Left colon (tissue), 2 donors: ENCODE data around the gene ARSB. TPM values are rescaled to one million over a fixed set of nuclear protein-coding genes. Genes with fewer than 3 reads are reported as not detected.

Experiments
- ATAC-seq: fragments of 200-7000 bp; cut with Tn5 transposase; one replicate; pipeline ENCODE4 v1.9.1; 2020; ENCODE audit warnings: mild to moderate bottlenecking, moderate library complexity
- DNase-seq, 2 donors: peaks; one replicate each; pipeline ENCODE4 v3.0.0-alpha.2; 2020
- intact Hi-C, 2 donors: fragments of 100-400 bp; cut with DNase I in 1 of 2; cut with micrococcal nuclease in 1 of 2; formaldehyde crosslinking; loops; one replicate each; pipeline versions ENCODE4 v1.11.2 to v1.14.0; 2022; cut with DNase I, micrococcal nuclease
- total RNA-seq, 2 donors: library from RNA; stranded (reverse); fragmentation: NEBNext Ultra II Directional; extraction: Animal tissue kit (Norgen Biotek cat#: 25700); gene quantifications; one replicate each; pipeline ENCODE4 v1.2.1, GENCODE V29; 2021
- donor health status: DM: no; HTN: no; CAD: no.
- donor health status: DM: yes; HTN: yes; CAD: no.

Gene ARSB
- total RNA-seq, 2 donors from 2014 or later = 8.2 to 9.7 TPM

DNA sequence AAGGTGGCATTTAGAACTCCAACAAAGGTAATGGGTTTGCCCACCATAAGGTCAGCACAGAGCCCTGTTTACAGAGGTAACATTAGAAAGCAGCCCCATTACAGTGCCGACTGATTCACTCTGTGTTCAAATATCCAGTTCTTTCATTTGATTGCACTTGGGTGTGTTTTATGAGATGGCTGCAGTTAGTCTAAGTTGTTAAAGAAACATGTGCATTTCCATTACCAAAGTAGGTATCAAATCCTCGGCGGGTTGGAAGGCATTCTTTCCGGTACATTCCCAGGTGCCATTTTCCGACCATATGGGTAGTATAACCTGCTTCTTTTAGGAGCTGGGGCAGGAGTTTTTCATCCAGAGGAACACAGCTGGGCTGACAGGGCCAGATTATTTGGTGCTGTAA is 16.3 kb downstream of the ARSB start:
- intact Hi-C loops = loop anchor here in 1 of 2 donors (10.0 kb wide), 1 partner anchor 424 kb away; no protein-coding TSS in a partner anchor
- DNase-seq (peak in 1 of 2 donors; percentile 26), ATAC-seq (peak; percentile 72)

DNA sequence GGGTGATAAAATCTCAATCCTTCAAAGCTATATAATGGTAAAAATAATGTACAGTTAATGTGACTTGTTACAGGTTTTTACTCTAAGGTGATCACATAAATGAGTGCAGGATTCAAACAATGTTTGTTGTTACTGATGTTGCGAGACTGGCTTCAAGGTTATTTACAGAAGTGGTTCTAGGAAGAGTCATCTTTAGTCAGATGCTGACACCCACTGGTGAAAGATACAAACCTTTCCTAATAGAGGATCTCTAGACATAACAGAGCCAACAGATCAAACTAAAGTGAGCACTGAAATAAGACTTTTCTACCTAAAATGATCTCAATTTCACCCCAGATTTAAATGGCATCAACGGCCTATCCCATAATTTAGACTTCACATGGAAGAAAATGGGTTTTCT is 20.2 kb downstream of the ARSB start:
- intact Hi-C loops = loop anchor here in 1 of 2 donors (5.0 to 10.0 kb wide), 2 partner anchors 420 to 498 kb away; no protein-coding TSS in a partner anchor
- ATAC-seq (peak; percentile 54), DNase-seq (no peak)

DNA sequence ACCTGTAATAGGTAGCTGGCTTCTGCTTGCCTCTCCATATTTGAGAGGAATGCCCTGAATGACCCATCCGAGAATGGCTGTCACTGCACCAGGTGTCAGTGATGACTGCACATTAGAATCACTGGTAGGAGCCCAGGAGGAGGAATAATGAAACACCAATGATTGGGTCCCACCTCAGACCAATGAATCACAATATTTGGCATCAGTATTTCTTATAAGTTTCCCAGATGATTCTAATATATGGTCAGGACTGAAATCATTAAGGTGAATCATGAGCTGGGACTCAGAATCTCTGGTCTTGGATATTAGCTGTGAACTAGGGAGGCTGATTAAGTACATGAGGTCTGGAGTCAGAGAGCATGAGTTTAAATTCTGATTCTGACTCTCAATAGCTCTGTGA is 23.4 kb downstream of the ARSB start:
- no peak for ATAC-seq
- intact Hi-C loops = loop anchor here in 1 of 2 donors (5.0 to 10.0 kb wide), 2 partner anchors 417 to 494 kb away; no protein-coding TSS in a partner anchor
- no peak for DNase-seq

DNA sequence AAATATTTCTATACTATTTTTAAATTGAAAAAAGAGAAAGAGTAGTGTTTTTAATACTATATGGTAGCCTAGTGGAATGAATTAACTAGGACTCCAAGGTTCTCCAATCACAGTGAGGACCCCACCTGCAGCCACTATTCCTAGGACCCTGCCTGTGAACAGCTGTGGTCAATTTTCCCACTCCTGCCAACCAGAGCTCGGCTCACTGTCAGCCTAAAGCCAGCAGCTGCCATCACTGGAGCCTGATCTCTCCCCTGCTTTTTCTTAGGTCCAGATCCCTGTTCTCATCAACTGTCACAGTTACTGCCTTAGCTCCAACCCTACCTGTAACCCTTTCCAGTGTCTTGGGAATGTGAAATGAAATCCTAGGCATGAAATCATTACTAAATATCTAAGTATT is 25.3 kb downstream of the ARSB start:
- DNase-seq (no peak), ATAC-seq (no peak)
- intact Hi-C loops = loop anchor here in 1 of 2 donors (5.0 to 10.0 kb wide), 2 partner anchors 415 to 492 kb away; no protein-coding TSS in a partner anchor

DNA sequence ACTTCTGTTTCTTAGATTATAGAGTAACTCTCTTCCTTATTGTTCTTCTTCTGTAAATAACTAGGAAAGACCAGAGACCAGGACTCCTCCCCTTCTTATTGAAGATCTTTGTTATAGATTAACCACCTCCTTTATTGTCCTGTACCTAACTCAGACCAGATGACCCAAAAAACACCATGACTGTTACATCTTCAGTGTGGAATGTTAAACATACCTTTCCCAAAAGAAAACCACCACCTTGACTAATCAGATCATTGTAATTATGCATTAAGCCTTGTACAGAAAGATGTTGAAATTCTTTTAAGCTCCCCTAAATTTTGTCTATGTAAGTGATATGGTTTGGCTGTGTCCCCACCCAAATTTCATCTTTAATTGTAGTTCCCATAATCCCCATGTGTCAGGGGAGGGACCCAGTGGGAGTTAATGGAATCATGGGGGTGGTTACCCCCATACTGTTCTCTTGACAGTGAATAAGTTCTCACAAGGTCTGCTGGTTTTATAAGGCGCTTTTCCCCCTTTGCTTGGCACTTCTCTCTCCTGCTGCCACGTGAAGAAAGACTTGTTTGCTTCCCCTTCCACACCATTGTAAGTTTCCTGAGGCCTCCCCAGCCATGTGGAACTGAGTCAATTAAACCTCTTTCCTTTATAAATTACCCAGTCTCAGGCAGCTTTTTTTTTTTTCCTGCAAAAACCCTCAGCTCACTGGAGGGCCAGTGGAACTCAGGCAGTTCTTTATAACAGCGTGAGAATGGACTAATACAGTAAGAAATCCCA is 26.3 kb downstream of the ARSB start:
- ATAC-seq = peak; percentile 100
- intact Hi-C loops = no loop called here
- no peak for DNase-seq

DNA sequence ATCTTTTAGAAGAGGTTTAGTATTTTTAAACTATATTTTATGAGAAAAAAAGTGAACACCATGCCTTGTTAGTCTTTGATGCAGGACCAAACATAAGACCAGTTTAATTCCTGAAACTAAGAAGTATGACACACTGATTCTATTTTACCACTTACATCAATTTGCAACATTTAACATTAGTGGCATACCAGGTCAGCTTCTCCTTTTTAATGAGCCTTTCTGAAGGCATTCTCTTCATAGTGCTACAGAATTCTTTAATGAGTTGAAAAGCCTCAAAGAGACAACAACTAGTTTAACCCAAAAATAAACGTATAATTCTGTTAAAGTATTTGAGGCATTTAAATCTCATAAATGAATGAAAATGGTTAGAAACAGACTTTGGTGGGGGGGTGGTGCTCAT is 28.2 kb downstream of the ARSB start:
- intact Hi-C loops = no loop called here
- ATAC-seq = no peak
- DNase-seq = no peak

DNA sequence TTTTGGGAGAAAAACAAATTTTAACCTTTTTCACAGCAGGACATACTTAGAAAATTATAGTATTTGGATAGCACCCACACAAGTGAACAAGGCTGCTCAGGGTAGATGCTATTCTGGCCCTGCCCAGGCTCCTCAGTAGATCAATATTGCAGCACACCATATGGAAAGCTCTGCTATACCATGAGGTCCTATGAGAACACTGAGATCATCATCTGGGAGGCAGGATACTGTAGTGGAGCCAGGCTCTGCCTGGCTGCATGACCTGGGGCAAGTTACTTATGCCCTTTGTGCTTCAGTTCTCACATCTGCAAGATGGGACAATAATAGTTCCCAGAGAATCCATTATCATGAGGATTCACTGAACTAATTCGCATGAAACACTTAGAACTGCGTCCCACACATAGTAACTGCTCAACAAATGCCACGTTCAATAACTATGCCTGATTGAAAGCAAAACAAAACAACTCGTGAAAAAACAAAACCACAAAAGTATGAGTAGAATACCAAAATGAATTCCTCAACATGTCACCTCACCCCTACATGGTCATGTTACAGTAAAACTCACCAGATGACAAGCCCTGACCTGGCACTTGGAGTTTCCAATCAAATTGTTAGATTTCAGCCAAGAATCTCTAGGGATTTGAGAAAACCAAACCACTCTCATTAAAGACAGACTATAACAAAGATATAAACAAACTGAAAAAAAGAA is 31.9 kb downstream of the ARSB start:
- no peak for DNase-seq
- intact Hi-C loops = no loop called here
- no peak for ATAC-seq

DNA sequence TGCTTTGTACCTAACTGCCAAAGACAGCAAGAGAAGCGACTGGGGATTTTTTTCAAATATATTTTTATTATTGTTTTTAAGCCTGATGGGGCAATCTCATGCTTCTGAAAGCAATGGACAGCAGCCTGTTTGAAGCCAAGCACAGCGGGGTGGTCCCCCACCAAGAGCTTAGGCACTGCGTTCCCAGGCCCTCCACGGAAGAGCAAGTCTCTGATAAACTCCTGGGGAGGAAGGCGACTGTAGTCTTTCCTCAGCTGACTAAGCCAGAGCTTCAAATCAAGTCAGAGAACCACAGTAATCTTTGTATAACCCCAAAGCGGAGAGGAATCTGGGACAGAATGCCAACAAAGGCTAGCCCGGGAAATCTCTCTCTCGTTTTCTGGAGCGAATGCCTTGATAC is 54.4 kb downstream of the ARSB start:
- intact Hi-C loops = no loop called here
- DNase-seq (no peak), ATAC-seq (no peak)

DNA sequence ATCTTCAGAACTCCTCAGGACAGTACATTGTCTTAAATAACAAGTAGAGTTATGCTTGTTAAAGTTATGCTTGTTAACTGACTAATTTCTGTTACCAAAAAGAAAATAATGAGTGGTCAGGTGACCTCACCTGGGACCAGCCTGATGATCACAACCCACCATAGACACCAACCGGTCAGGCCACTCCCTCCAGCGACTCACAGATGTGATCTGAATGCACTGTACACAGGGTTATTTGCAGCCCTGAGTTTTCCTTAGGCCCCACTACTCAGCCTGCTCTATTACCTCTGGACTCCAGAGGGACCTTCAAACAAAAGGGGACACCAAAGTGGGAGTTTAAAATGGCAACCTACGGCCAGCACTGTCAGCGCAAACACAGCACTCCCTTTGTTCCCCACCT is 55.3 kb downstream of the ARSB start:
- DNase-seq (no peak), ATAC-seq (no peak)
- intact Hi-C loops = no loop called here

DNA sequence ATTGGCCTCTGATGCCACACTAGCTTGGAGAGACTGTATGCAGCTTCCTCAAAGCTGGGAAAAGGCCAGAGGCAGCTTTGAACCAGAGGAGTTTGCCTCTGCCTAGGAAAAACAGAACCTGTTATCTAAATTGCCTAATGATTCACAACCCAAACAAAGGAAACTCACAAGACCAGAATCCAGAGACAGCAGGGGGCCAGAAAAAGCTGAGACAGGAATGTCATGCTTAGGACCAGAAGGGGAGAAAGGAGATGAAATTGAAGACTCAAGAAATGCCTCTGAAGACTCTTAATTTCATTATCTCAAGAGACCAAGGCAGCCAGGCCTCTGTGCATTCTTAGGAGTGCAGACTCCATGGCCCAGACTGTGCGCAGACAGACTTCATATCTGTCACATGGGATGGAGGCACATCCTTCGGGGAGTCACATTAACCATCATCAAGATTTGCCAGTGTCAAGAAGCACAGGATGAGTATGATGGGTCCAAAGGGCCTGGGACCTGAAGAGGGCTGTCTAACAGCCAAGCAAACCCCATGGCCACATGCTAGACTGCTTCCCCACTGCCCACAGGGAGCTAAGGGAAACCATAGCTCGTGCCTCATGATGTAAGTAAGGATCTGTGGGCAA is 57.3 kb downstream of the ARSB start:
- DNase-seq (no peak), ATAC-seq (no peak)
- intact Hi-C loops = no loop called here

DNA sequence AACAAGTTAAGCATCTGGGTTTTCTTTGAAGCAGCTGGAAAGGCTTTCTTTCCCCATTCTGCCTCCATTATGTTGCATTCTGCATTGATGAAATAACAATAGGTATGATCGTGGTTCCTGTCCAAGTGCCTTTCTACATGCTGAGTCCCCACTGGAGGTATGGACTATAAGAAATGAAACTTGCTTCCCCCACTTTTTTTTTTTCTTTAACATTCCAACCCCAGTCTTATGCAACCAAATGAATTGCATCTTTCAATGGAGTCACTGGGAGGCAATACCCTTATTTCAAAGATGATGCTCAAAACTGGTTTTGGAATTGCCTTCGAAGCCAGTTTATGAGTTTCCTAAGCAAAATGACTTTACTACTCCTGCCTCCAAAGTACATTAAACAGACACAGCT is 58.9 kb downstream of the ARSB start:
- no peak for ATAC-seq
- no peak for DNase-seq
- intact Hi-C loops = no loop called here

DNA sequence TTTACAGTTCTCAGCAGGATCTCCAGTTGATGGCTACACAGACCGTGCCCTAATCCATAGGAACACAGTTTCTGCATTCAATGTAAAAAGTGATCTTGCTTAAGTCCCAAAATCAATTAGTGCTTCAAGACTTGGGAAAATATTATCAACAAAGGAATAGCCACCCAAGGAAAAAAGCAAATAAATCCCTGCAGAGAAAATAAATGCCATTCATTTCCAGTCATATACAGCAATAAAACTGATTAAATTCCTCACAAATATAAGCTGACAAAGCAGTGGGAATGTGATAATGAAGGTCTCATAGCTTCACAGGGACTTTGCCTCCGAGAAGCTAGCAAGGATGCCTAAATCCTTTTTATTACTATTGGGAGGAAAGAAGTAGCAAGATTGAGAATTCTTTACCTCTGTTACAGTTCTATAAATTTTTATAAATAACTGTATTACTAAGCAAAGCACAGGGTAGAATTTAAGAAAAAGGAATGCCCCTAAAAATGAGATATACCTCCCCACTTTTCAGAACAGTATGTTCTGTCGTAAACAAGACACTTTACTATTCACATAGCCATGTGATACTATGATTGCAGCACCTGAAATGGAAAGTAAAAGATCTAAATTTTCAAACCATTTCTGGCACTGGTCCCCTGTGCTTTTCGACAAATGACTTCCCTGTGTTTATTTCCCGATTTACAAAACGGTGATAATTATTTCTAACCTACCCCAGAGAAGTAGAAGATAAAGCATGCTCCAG is 59.8 kb downstream of the ARSB start:
- intact Hi-C loops = no loop called here
- ATAC-seq (no peak), DNase-seq (no peak)

DNA sequence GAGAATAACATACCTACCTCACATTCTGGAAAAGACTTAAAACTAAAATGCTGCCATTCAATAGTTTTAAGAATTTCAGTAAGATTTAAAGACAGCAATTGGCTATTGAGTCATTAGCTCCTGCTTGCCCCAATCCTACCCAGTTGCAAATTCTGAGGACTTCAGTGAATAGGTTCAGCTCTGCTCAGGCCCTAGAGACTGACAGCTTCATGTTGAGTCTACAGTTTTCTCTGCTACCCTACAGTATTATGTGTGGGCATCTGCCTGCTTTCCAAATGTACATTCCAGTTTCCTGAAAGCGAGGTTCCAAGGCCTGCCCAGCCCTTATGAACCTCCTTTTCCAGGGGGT is 61.5 kb downstream of the ARSB start:
- intact Hi-C loops = no loop called here
- ATAC-seq (no peak), DNase-seq (no peak)

DNA sequence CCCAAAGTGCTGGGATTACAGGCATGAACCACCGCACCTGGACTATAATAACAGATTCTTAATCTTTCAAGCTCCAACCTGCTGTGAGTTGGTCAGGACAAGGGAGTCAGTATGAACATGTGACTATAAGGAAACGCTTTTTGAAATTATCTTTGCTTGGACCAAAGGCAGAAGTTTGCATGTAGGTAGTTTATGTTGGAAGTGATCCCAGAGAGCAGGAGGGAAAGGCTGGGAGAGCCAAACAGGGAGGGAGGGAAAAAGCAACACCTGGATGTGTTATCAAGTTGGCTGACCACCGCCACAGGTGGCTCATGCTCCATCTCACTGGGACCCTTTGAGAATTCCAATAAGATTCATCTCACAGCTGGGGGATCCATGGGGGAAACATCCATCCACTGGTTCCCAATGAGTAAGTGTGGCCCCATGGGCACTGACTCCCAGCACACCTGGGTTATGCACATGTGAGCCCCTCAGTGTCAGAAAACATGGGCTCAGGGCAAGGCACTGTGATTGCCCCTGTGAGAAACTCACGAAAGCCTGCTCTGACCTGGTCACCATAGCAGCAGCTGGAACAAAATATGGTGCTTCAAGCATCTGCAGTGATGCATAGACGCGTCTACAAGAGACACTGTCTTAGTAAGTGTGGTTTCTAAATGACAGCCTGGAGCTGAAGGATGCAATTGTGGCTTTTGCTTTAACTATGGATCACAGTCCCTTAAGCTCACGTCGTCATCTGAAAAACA is 62.1 kb downstream of the ARSB start:
- DNase-seq (no peak), ATAC-seq (peak; percentile 59)
- intact Hi-C loops = no loop called here

DNA sequence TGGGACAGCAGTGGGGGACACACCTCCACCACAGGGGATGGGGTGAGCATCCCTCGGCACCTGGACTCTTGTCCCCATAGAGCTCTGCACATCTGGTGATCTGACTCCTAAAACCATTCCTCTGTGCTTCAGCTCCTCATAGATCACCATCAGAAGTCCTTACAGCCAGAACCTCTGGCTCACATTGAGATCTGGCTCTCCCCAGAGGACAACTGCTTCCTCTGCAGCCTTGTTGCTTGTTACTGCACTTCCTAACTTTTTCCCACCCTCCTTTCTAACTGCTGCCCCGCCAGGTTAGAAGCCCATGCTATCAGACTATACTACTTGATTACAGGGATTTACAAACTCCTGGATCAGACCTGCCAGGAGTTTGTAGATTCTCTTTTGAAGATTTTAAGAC is 64.5 kb downstream of the ARSB start:
- DNase-seq = no peak
- intact Hi-C loops = no loop called here
- no peak for ATAC-seq

DNA sequence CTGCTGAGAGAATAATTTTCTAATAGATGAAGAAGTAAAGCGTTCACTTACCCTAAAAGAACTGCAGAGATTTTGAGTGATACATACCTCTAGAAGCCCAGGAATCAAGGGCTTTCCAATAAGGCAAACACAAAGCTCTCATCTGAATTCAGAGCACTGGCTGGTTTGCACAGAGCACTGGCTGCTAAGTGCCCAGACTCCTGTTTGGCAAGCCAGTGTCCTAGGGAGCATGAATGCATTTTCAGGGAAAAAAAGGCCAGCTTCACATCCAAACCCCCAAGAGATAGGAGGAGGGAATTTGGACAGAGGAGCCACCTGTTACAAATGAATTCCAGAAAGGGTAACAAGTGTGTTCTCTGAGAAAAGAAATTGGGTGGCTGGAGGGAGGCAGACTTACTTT is 65.3 kb downstream of the ARSB start:
- DNase-seq = no peak
- no peak for ATAC-seq
- intact Hi-C loops = no loop called here

DNA sequence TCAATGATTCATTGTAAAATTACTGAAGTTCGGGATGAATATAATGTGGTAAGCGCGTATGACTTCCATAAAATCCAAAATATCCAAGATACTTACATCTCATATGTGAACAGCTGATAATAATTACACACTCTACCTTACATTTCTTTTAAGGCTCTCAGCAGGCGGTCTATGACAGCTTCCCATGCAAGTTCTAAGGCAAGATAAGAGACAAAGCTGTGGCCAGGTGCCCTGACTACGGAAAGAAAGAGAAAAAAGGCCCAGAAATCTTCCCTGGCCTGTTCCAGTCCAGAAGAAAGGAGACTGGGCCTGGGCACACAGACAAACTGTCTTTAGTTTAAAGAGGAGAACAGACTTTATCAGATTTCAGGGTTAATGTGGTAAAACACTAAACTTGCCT is 69.1 kb downstream of the ARSB start:
- ATAC-seq = no peak
- no peak for DNase-seq
- intact Hi-C loops = no loop called here

DNA sequence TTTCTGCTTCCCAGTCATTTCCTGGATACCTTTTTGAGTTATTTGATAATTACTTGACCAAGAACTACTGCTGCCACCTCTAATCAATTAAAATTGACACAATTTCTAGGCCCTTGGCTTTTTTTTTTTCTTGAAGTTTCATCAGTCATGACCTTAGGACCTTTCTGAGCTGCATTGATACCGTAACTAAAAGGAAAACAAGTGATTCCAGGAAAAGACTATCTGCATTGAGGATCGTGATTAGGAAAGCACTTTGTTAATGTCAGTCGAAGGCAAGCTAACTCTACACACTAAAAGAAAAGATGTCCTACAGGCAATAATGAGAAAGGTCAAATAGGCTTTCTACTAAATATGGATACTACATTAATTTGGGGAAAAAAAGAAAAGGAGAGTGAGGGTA is 69.9 kb downstream of the ARSB start:
- no peak for ATAC-seq
- intact Hi-C loops = no loop called here
- no peak for DNase-seq

DNA sequence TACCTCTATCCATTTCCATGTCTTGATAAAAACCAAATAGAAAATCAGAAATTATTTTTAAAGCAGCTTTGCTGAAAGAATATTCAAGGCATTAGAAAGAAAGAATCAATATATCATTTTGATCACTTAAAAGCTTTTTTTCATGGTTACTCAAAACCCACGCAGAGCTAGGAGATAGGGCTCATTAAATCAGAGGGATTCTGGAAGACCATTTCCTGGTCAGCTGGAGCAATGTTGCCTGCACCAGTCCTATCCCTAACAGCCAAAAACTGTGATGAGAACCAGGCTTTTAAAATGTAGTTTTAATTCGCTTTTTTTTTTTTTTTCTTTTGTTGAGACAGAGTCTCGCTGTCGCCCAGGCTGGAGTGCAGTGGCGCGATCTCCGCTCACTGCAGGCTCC is 72.3 kb downstream of the ARSB start:
- intact Hi-C loops = no loop called here
- no peak for DNase-seq
- ATAC-seq = no peak
